Neural progenitor cell (in vitro differentiated cells): ENCODE data around the gene MTIF2. TPM values are rescaled to one million over a fixed set of nuclear protein-coding genes. Genes with fewer than 3 reads are reported as not detected.

ENCODE experiments used
- DNase-seq: peaks from one replicate; pipeline ENCODE4 v3.0.0-alpha.2; 2016; ENCODE audit warnings: low spot score
- H2AFZ ChIP-seq: fragments of 200-600 bp; sonication (generic); replicated peaks from 2 replicates; pipeline ENCODE4 v1.6.1; 2016; ENCODE audit warnings: antibody characterized with exemption
- H3F3A ChIP-seq: fragments of 200-600 bp; sonication (generic); 2 replicates; pipeline ENCODE4 v1.6.1; 2016; ENCODE audit warnings: antibody characterized with exemption, low read depth
- H3K27ac ChIP-seq: fragments of 200-600 bp; sonication (generic); 2 replicates; pipeline ENCODE4 v1.5.1; 2016; ENCODE audit warnings: mild to moderate bottlenecking
- H3K27me3 ChIP-seq: fragments of 200-600 bp; sonication (generic); 2 replicates; pipeline ENCODE4 v1.6.1; 2016; ENCODE audit warnings: mild to moderate bottlenecking, moderate library complexity
- H3K36me3 ChIP-seq: fragments of 200-600 bp; sonication (generic); 2 replicates; pipeline ENCODE4 v1.5.1; 2016
- H3K4me1 ChIP-seq: fragments of 200-600 bp; sonication (generic); 2 replicates; pipeline ENCODE4 v1.6.1; 2016; ENCODE audit warnings: mixed run types
- H3K4me2 ChIP-seq: fragments of 200-600 bp; sonication (generic); 2 replicates; pipeline ENCODE4 v1.6.1; 2016
- H3K4me3 ChIP-seq: fragments of 200-600 bp; sonication (generic); 2 replicates; pipeline ENCODE4 v1.5.1; 2016
- H3K79me2 ChIP-seq: fragments of 200-600 bp; sonication (generic); 2 replicates; pipeline ENCODE4 v1.6.1; 2016; ENCODE audit warnings: low read depth
- H3K9ac ChIP-seq: fragments of 200-600 bp; sonication (generic); 2 replicates; pipeline ENCODE4 v1.6.1; 2016
- H3K9me3 ChIP-seq: fragments of 200-600 bp; sonication (generic); 2 replicates; pipeline ENCODE4 v1.5.1; 2016; ENCODE audit warnings: low read depth
- H4K20me1 ChIP-seq: fragments of 200-600 bp; sonication (generic); 2 replicates; pipeline ENCODE4 v1.6.1; 2016; ENCODE audit warnings: low read depth
- H3K27ac Mint-ChIP-seq: 3 replicates; pipeline ENCODE4 v1.8.0; 2021; ENCODE audit warnings: mixed read lengths
- H3K27me3 Mint-ChIP-seq: 2 replicates; pipeline ENCODE4 v1.8.0; 2022; ENCODE audit warnings: low read depth, mild to moderate bottlenecking, inconsistent platforms, moderate library complexity, mixed read lengths; ENCODE audit not compliant: insufficient read depth
- H3K36me3 Mint-ChIP-seq: 3 replicates; pipeline ENCODE4 v1.8.0; 2021; ENCODE audit warnings: mixed read lengths
- H3K4me1 Mint-ChIP-seq: 3 replicates; pipeline ENCODE4 v1.8.0; 2021; ENCODE audit warnings: mixed read lengths
- H3K4me3 Mint-ChIP-seq: 3 replicates; pipeline ENCODE4 v1.8.0; 2021; ENCODE audit warnings: mild to moderate bottlenecking, moderate library complexity, mixed read lengths
- H3K9me3 Mint-ChIP-seq: 3 replicates; pipeline ENCODE4 v1.8.0; 2020; ENCODE audit warnings: mixed read lengths
- CTCF ChIP-seq: fragments of 200-600 bp; sonication (generic); IDR thresholded peaks from 2 replicates; pipeline ENCODE4 v1.5.1; 2017; ENCODE audit warnings: antibody characterized with exemption, mild to moderate bottlenecking
- EZH2 ChIP-seq: fragments of 200-600 bp; sonication (generic); IDR thresholded peaks from 2 replicates; pipeline ENCODE4 v1.6.1; 2017; ENCODE audit warnings: antibody characterized with exemption, mild to moderate bottlenecking, moderate library complexity
- EZH2phosphoT487 ChIP-seq: fragments of 200-600 bp; sonication (generic); IDR thresholded peaks from 2 replicates; pipeline ENCODE4 v1.6.1; 2017; ENCODE audit warnings: antibody characterized with exemption
- total RNA-seq: library from RNA; depleted of rRNA; stranded (reverse); fragments of >200 nt; gene quantifications from 2 replicates; pipeline ENCODE4 v1.2.3, GENCODE V29; 2015; ENCODE audit warnings: low replicate concordance

The MTIF2 gene
- total RNA-seq, 1 donor from 2014 or later, result 39.2 TPM

- Mint-ChIP-seq H3K9me3 (no peaks in the 10 kb centered on the region), H3K36me3 (peaks cover 17% of the 10 kb centered on the region), H3K4me1 (no peaks in the 10 kb centered on the region), H3K4me3 (no peak overlapping the region), H3K27ac (no peak overlapping the region), H3K27me3 (no peaks in the 10 kb centered on the region)
- peaks cover 22% of the 10 kb centered on the region for H3K36me3 ChIP-seq
- H2AFZ ChIP-seq, result no peak overlapping the region
- H3F3A ChIP-seq, result peaks cover 3% of the 10 kb centered on the region
- no peaks in the 10 kb centered on the region for H3K79me2 ChIP-seq
- no peak for TF ChIP-seq CTCF
- TF ChIP-seq EZH2, result no peak
- TF ChIP-seq EZH2phosphoT487, result no peak
- H3K9me3 ChIP-seq, result no peaks in the 10 kb centered on the region
- H4K20me1 ChIP-seq, result no peaks in the 10 kb centered on the region
- H3K4me2 ChIP-seq, result no peak overlapping the region
- DNase-seq, result no peak
- H3K27me3 ChIP-seq, result no peaks in the 10 kb centered on the region
- no peak overlapping the region for H3K4me3 ChIP-seq
- no peak overlapping the region for H3K9ac ChIP-seq
- no peaks in the 10 kb centered on the region for H3K4me1 ChIP-seq
- H3K27ac ChIP-seq, result no peak overlapping the region
Observed at GRCh38 chr2:55309446-55309845, 40.4 kb upstream of the MTIF2 start.

- Mint-ChIP-seq H3K27me3 (no peaks in the 10 kb centered on the region), H3K27ac (no peak overlapping the region), H3K9me3 (no peaks in the 10 kb centered on the region), H3K4me1 (no peaks in the 10 kb centered on the region), H3K4me3 (no peak overlapping the region), H3K36me3 (peaks cover 6% of the 10 kb centered on the region)
- no peak overlapping the region for H3K9ac ChIP-seq
- H3K36me3 ChIP-seq, result peaks cover 35% of the 10 kb centered on the region
- H3K79me2 ChIP-seq, result no peaks in the 10 kb centered on the region
- H3K9me3 ChIP-seq, result no peaks in the 10 kb centered on the region
- H3K27me3 ChIP-seq, result no peaks in the 10 kb centered on the region
- no peak for DNase-seq
- H3K4me2 ChIP-seq, result no peak overlapping the region
- H3K4me3 ChIP-seq, result no peak overlapping the region
- H3K27ac ChIP-seq, result no peak overlapping the region
- H3F3A ChIP-seq, result no peaks in the 10 kb centered on the region
- H4K20me1 ChIP-seq, result no peaks in the 10 kb centered on the region
- H3K4me1 ChIP-seq, result no peaks in the 10 kb centered on the region
- TF ChIP-seq EZH2phosphoT487, result no peak
- H2AFZ ChIP-seq, result no peak overlapping the region
Observed at GRCh38 chr2:55302241-55302640, 33.2 kb upstream of the MTIF2 start.

- H3K4me3 ChIP-seq, result no peak overlapping the region
- no peaks in the 10 kb centered on the region for H3K27me3 ChIP-seq
- H3K9ac ChIP-seq, result no peak overlapping the region
- Mint-ChIP-seq H3K27ac (no peak overlapping the region), H3K36me3 (peaks cover 7% of the 10 kb centered on the region), H3K4me1 (no peaks in the 10 kb centered on the region), H3K27me3 (no peaks in the 10 kb centered on the region), H3K4me3 (no peak overlapping the region), H3K9me3 (no peaks in the 10 kb centered on the region)
- H3K4me2 ChIP-seq, result no peak overlapping the region
- H4K20me1 ChIP-seq, result no peaks in the 10 kb centered on the region
- no peaks in the 10 kb centered on the region for H3F3A ChIP-seq
- H3K36me3 ChIP-seq, result peaks cover 38% of the 10 kb centered on the region
- H3K4me1 ChIP-seq, result no peaks in the 10 kb centered on the region
- H3K9me3 ChIP-seq, result no peaks in the 10 kb centered on the region
- H3K27ac ChIP-seq, result no peak overlapping the region
- DNase-seq, result no peak
- no peaks in the 10 kb centered on the region for H3K79me2 ChIP-seq
- TF ChIP-seq EZH2phosphoT487 (no peak), CTCF (no peak), EZH2 (no peak)
- H2AFZ ChIP-seq, result no peak overlapping the region
Observed at GRCh38 chr2:55301277-55301676, 32.2 kb upstream of the MTIF2 start.

GRCh38 chr2:55296393-55296792, 27.4 kb upstream of the MTIF2 start:
- Histone ChIP-seq H3K4me1 (no peaks in the 10 kb centered on the region), H4K20me1 (no peaks in the 10 kb centered on the region), H3K4me3 (no peak overlapping the region), H3K27me3 (no peaks in the 10 kb centered on the region), H3K27ac (no peak overlapping the region), H3F3A (no peaks in the 10 kb centered on the region), H3K4me2 (no peak overlapping the region), H3K79me2 (no peaks in the 10 kb centered on the region), H3K9ac (no peak overlapping the region), H2AFZ (no peak overlapping the region), H3K36me3 (peaks cover 43% of the 10 kb centered on the region), H3K9me3 (no peaks in the 10 kb centered on the region)
- Mint-ChIP-seq H3K4me1 (no peaks in the 10 kb centered on the region), H3K27me3 (no peaks in the 10 kb centered on the region), H3K4me3 (no peak overlapping the region), H3K27ac (no peak overlapping the region), H3K36me3 (peaks cover 15% of the 10 kb centered on the region), H3K9me3 (no peaks in the 10 kb centered on the region)
- DNase-seq, result no peak
- TF ChIP-seq CTCF, result no peak
- no peak for TF ChIP-seq EZH2phosphoT487
- no peak for TF ChIP-seq EZH2
